GM20431 (cell line): Measurements from ENCODE around the gene CTAGE4.
"Not testable (repeated sequence)": the region's sequence is repeated elsewhere in the genome, so short reads cannot be mapped to it uniquely, and the experiment has no call there.

Source experiments
- in situ Hi-C: fragments of 300-500 bp; cut with MseI, MboI; formaldehyde crosslinking; loops from one replicate; pipeline ENCODE4 v1.15.0; 2020; ENCODE audit warnings: low sequenced_read_pairs; ENCODE audit not compliant: unreplicated experiment

CTAGE4 gene

GRCh38 chr7:144205306-144205705 is 22.0 kb downstream of the CTAGE4 start:
- in situ Hi-C loops: not testable (repeated sequence)

GRCh38 chr7:144217200-144217599 is 33.9 kb downstream of the CTAGE4 start:
- in situ Hi-C loops: not testable (repeated sequence)

- in situ Hi-C loops: not testable (repeated sequence)
These were observed 35.3 kb downstream of the CTAGE4 start for GRCh38 chr7:144218581-144218980.

- in situ Hi-C loops: not testable (repeated sequence)
These were observed 35.9 kb downstream of the CTAGE4 start for GRCh38 chr7:144219149-144219548.

GRCh38 chr7:144220531-144220930 is 37.3 kb downstream of the CTAGE4 start:
- in situ Hi-C loops: not testable (repeated sequence)

- in situ Hi-C loops: not testable (repeated sequence)
These were observed 40.4 kb downstream of the CTAGE4 start for GRCh38 chr7:144223675-144224074.

GRCh38 chr7:144226866-144227265 is 43.6 kb downstream of the CTAGE4 start:
- in situ Hi-C loops: not testable (repeated sequence)

- in situ Hi-C loops: not testable (repeated sequence)
These were observed 45.5 kb downstream of the CTAGE4 start for GRCh38 chr7:144228810-144229209.

GRCh38 chr7:144231027-144231426 is 47.8 kb downstream of the CTAGE4 start:
- in situ Hi-C loops: not testable (repeated sequence)

- in situ Hi-C loops: not testable (repeated sequence)
These were observed 49.8 kb downstream of the CTAGE4 start for GRCh38 chr7:144233039-144233438.
